Esophagus muscularis mucosa (tissue), 4 donors: ENCODE measurements around the gene TEX35. TPM values are rescaled to one million over a fixed set of nuclear protein-coding genes. Genes with fewer than 3 reads are reported as not detected.
"Not testable (repeated sequence)": the region's sequence is repeated elsewhere in the genome, so short reads cannot be mapped to it uniquely, and the experiment has no call there.

Experiments
- DNase-seq: peaks from one replicate; pipeline ENCODE4 v3.0.0-alpha.2; 2017; ENCODE audit errors: extremely low spot score
- H3K27ac ChIP-seq, 4 donors: fragments of 200-600 bp; sonication (generic); replicated peaks in 1 of 4; 1 replicate in 3 of 4; 2 replicates in 1 of 4; pipeline ENCODE4 v1.5.1; 2016 to 2019; ENCODE audit warnings: mild to moderate bottlenecking in 1 of 4
- H3K27me3 ChIP-seq, 4 donors: fragments of 200-600 bp; sonication (generic); one replicate each; pipeline versions ENCODE4 v1.5.1 to v1.6.0; 2016 to 2019
- H3K36me3 ChIP-seq, 4 donors: fragments of 200-600 bp; sonication (generic); one replicate each; pipeline ENCODE4 v1.5.1; 2016 to 2019
- H3K4me1 ChIP-seq, 4 donors: fragments of 200-600 bp; sonication (generic); one replicate each; pipeline ENCODE4 v1.5.1; 2016 to 2019
- H3K4me3 ChIP-seq, 4 donors: fragments of 200-600 bp; sonication (generic); 1 replicate in 2 of 4; 2 replicates in 2 of 4; pipeline ENCODE4 v1.5.1; 2016 to 2019; ENCODE audit warnings: mild to moderate bottlenecking in 4 of 4, moderate library complexity in 1 of 4
- H3K9me3 ChIP-seq, 4 donors: fragments of 200-600 bp; sonication (generic); 1 replicate in 3 of 4; 2 replicates in 1 of 4; pipeline ENCODE4 v1.5.1; 2016 to 2019
- EP300 ChIP-seq: sonication (generic); formaldehyde crosslinking; IDR thresholded peaks from one replicate; pipeline ENCODE4 v1.6.1; 2017; ENCODE audit warnings: antibody characterized with exemption
- POLR2A ChIP-seq: fragments of 450-650 bp; IDR thresholded peaks from one replicate; pipeline ENCODE4 v1.6.1; 2017; ENCODE audit warnings: antibody characterized with exemption, moderate library complexity, mild to moderate bottlenecking, low read depth
- POLR2AphosphoS5 ChIP-seq, 2 donors: sonication (generic); formaldehyde crosslinking; IDR thresholded peaks; one replicate each; pipeline ENCODE4 v1.6.1; 2017; ENCODE audit warnings: antibody characterized with exemption in 2 of 2
- WGBS: methylation state at CpG from one replicate; pipeline ENCODE4 v1.1.5; 2018; 5-methylcytosine and 5-hydroxymethylcytosine counted together
- intact Hi-C: fragments of 100-400 bp; cut with DNase I; formaldehyde crosslinking; loops from one replicate; pipeline ENCODE4 v1.15.1; 2023
- total RNA-seq, 4 donors: library from RNA; depleted of rRNA; stranded (reverse); fragments of >200 nt; gene quantifications; one replicate each; pipeline versions ENCODE4 v1.1.0 to v1.2.1, GENCODE V29; 2016
- TF ChIP-seq, protein P1 (sequence below), 3 experiments: fragments of 200-600 bp in 2 of 3; fragments of 450-650 bp in 1 of 3; sonication (generic) in 2 of 3; IDR thresholded peaks; one replicate each; pipeline ENCODE4 v1.5.1; 2017 to 2019; ENCODE audit warnings: antibody characterized with exemption in 3 of 3, mild to moderate bottlenecking in 2 of 3, moderate library complexity in 1 of 3

TEX35 gene
- total RNA-seq, 4 donors from 2014 or later: not detected

DNA sequence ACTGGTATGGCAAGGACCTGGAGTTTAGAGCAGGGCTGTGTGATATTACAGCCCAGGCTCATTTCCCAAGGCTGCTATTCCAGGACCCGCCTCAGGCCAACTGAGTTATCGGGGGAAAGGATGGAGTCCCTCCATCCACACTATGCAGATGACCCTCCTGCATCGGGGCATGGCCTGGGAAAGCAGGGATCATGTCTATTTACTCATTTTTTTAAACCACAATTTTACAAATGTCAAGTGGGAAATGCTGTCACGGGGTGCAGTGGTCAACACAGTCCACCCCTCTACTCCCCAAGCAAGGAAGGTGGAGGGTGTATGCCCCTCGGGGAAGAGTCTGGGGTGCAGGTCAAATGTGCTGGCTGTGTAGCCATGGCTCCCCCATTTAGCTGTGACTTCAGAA lies 10.1 kb upstream of the TEX35 start:
- H3K9me3 ChIP-seq: no peaks in the 10 kb centered on the region
- 94% methylated on average over 5 of the region's 5 CpGs for WGBS
- no peak for DNase-seq
- TF ChIP-seq, protein P1, sequence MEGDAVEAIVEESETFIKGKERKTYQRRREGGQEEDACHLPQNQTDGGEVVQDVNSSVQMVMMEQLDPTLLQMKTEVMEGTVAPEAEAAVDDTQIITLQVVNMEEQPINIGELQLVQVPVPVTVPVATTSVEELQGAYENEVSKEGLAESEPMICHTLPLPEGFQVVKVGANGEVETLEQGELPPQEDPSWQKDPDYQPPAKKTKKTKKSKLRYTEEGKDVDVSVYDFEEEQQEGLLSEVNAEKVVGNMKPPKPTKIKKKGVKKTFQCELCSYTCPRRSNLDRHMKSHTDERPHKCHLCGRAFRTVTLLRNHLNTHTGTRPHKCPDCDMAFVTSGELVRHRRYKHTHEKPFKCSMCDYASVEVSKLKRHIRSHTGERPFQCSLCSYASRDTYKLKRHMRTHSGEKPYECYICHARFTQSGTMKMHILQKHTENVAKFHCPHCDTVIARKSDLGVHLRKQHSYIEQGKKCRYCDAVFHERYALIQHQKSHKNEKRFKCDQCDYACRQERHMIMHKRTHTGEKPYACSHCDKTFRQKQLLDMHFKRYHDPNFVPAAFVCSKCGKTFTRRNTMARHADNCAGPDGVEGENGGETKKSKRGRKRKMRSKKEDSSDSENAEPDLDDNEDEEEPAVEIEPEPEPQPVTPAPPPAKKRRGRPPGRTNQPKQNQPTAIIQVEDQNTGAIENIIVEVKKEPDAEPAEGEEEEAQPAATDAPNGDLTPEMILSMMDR (IDR thresholded peaks at IDR 0.05): no peak
- TF ChIP-seq POLR2A: no peak
- no peak for TF ChIP-seq POLR2AphosphoS5 (IDR thresholded peaks at IDR 0.05)
- no peak for TF ChIP-seq EP300
- H3K4me1 ChIP-seq: no peaks in the 10 kb centered on the region
- intact Hi-C loops: no loop called here
- H3K4me3 ChIP-seq: no peak overlapping the region
- H3K36me3 ChIP-seq: no peaks in the 10 kb centered on the region
- no peaks in the 10 kb centered on the region for H3K27me3 ChIP-seq
- H3K27ac ChIP-seq: no peak overlapping the region

DNA sequence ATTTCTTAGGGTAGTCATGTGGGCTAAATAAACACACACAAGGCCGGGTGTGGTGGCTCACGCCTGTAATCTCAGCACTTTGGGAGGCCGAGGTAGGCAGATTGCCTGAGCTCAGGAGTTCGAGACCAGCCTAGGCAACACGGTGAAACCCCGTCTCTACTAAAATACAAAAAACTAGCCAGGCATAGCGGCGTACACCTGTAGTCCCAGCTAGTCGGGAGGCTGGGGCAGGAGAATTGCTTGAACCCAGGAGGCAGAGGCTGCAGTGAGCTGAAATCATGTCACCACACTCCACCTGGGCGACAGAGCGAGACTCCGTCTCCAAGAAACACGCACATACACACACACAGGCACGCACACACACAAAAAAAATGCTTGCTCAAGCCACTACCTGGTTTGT lies 9.6 kb upstream of the TEX35 start:
- H3K4me1 ChIP-seq, H3K27ac ChIP-seq, H3K36me3 ChIP-seq, H3K27me3 ChIP-seq, intact Hi-C loops, DNase-seq, H3K4me3 ChIP-seq, H3K9me3 ChIP-seq: not testable (repeated sequence)
- WGBS: 96% methylated on average over 14 of the region's 14 CpGs

DNA sequence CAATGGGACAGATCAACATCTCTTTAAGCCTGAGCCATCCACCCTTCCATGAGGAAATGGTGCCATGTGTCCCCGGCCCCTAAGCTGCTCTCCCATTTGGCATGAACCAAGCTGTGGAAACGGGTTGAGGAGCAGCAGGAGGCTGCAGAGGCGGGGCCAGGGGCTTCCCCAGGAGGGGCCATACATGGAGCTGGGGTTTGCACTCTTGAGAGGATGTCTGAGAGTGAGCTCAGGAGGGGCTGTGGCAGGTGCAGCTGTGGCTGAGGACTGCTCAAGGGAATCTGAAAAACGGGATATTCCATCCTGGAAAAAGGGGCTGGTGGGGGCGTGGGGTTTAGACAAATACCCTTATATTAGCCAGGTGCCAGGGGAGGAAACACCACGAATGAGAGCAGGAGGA lies 9.1 kb upstream of the TEX35 start:
- intact Hi-C loops: no loop called here
- DNase-seq: no peak
- 76% methylated on average over 6 of the region's 6 CpGs for WGBS

DNA sequence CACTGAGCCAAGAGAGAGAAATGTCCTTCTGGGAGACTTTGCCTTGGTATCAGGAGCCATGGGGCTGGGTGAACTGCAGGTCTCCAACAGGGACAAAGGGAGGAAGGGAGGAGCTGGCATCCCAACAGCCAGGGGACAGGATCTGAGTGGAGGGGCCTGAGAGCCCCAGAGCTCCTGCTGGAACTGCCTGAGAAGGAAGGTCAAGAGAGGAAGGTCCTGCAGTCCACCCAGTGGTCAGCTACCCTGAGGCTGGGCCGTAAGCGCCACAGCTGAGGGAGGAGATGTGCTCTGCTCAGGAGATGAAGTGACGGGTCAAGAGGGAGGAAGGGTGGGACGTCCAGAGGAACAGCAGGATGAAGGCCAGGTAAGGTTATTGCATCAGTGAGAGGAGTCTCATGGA lies 8.6 kb upstream of the TEX35 start:
- Histone ChIP-seq H3K36me3 (no peaks in the 10 kb centered on the region), H3K4me3 (no peak overlapping the region), H3K27ac (no peak overlapping the region), H3K27me3 (no peaks in the 10 kb centered on the region), H3K4me1 (no peaks in the 10 kb centered on the region), H3K9me3 (no peaks in the 10 kb centered on the region)
- TF ChIP-seq EP300 (no peak), POLR2AphosphoS5 (IDR thresholded peaks at IDR 0.05) (no peak), POLR2A (no peak)
- TF ChIP-seq, protein P1 (IDR thresholded peaks at IDR 0.05): no peak
- no peak for DNase-seq
- 89% methylated on average over 4 of the region's 4 CpGs for WGBS
- intact Hi-C loops: no loop called here

More for the DNA sequence above, 9.1 kb upstream of the TEX35 start:
- no peaks in the 10 kb centered on the region for H3K27me3 ChIP-seq
- TF ChIP-seq, protein P1 (IDR thresholded peaks at IDR 0.05): no peak
- TF ChIP-seq POLR2AphosphoS5 (IDR thresholded peaks at IDR 0.05) (no peak), EP300 (no peak), POLR2A (no peak)
- no peak overlapping the region for H3K27ac ChIP-seq
- no peaks in the 10 kb centered on the region for H3K36me3 ChIP-seq
- no peak overlapping the region for H3K4me3 ChIP-seq
- H3K4me1 ChIP-seq: no peaks in the 10 kb centered on the region
- H3K9me3 ChIP-seq: no peaks in the 10 kb centered on the region

DNA sequence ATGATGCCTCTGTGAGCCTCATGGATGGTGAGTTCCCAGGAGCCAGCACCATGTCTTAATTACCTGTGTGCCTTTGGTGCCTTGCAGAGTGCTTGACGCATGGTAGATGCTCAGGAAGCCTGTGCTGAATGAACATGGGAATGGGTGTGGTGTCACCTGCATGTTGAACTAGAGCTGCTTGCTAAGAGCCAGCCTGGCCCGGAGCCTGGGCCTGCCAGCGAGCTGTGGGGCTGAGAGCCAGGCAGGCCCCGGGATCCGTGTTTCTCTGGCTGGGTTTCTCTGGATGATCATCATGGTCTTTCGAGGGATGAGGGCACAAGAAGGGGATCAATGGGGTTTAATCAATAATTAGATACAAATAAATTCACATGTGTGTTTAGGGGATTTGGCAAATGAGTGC lies 6.7 kb upstream of the TEX35 start:
- Histone ChIP-seq H3K36me3 (no peaks in the 10 kb centered on the region), H3K9me3 (no peaks in the 10 kb centered on the region), H3K27me3 (no peaks in the 10 kb centered on the region), H3K4me1 (no peaks in the 10 kb centered on the region), H3K4me3 (no peak overlapping the region), H3K27ac (no peak overlapping the region)
- DNase-seq: no peak
- 84% methylated on average over 6 of the region's 6 CpGs for WGBS
- TF ChIP-seq, protein P1 (IDR thresholded peaks at IDR 0.05): no peak
- TF ChIP-seq POLR2AphosphoS5 (IDR thresholded peaks at IDR 0.05): no peak
- no peak for TF ChIP-seq EP300
- no peak for TF ChIP-seq POLR2A
- intact Hi-C loops: no loop called here
